ENCODE results near the gene LENG8.

- TF ChIP-seq CTCF (IDR thresholded peaks at IDR 0.05; ENCODE audit: insufficient read depth, low read length, poor library complexity, severe bottlenecking): no peak
- TF ChIP-seq EZH2phosphoT487 (conservative IDR thresholded peaks at IDR 0.05; ENCODE audit: low read length): no peak
These were observed 9.8 kb downstream of the LENG8 start for GRCh38 chr19:54458648-54459281.

All from SU-DHL-6 (cell line).